Endodermal cell (in vitro differentiated cells): ENCODE measurements around the gene TEX264. TPM values are rescaled to one million over a fixed set of nuclear protein-coding genes. Genes with fewer than 3 reads are reported as not detected.

Source experiments
- DNase-seq: peaks from one replicate; pipeline ENCODE4 v3.0.0-alpha.2; 2017
- H3K27ac ChIP-seq: 2 replicates; pipeline ENCODE4 v1.5.1; 2013; ENCODE audit warnings: mild to moderate bottlenecking, low read depth, low read length, moderate library complexity
- H3K27me3 ChIP-seq: 2 replicates; pipeline ENCODE4 v1.6.1; 2013; ENCODE audit warnings: mild to moderate bottlenecking, low read length, moderate library complexity; ENCODE audit not compliant: insufficient read depth, control insufficient read depth, poor library complexity, severe bottlenecking
- H3K36me3 ChIP-seq: 2 replicates; pipeline ENCODE4 v1.7.0; 2013; ENCODE audit warnings: mild to moderate bottlenecking, low read length, moderate library complexity; ENCODE audit not compliant: control insufficient read depth, insufficient read depth
- H3K4me1 ChIP-seq: one replicate; pipeline ENCODE4 v1.7.0; 2013; ENCODE audit warnings: low read length; ENCODE audit not compliant: control insufficient read depth, insufficient read depth
- H3K4me3 ChIP-seq: 2 replicates; pipeline ENCODE4 v1.5.1; 2013; ENCODE audit warnings: mild to moderate bottlenecking, low read length, moderate library complexity
- H3K9ac ChIP-seq: 2 replicates; pipeline ENCODE4 v1.6.1; 2013; ENCODE audit warnings: mild to moderate bottlenecking, low read length, moderate library complexity; ENCODE audit not compliant: poor library complexity, severe bottlenecking; ENCODE audit errors: extremely low read depth
- H3K9me3 ChIP-seq: 2 replicates; pipeline ENCODE4 v1.6.1; 2013; ENCODE audit warnings: mild to moderate bottlenecking, low read length, moderate library complexity; ENCODE audit not compliant: control insufficient read depth
- H3K27ac Mint-ChIP-seq: 2 replicates; pipeline ENCODE4 v1.8.0; 2020; ENCODE audit warnings: mixed read lengths
- H3K27me3 Mint-ChIP-seq: 2 replicates; pipeline ENCODE4 v1.8.0; 2021; ENCODE audit warnings: mild to moderate bottlenecking, mixed read lengths; ENCODE audit not compliant: insufficient read depth
- H3K36me3 Mint-ChIP-seq: 2 replicates; pipeline ENCODE4 v1.8.0; 2020; ENCODE audit warnings: low read depth, mixed read lengths
- H3K4me1 Mint-ChIP-seq: 2 replicates; pipeline ENCODE4 v1.8.0; 2020; ENCODE audit warnings: mixed read lengths
- H3K4me3 Mint-ChIP-seq: 2 replicates; pipeline ENCODE4 v1.8.0; 2020; ENCODE audit warnings: mild to moderate bottlenecking, moderate library complexity, mixed read lengths
- H3K9me3 Mint-ChIP-seq: 2 replicates; pipeline ENCODE4 v1.8.0; 2020; ENCODE audit warnings: mild to moderate bottlenecking, mixed read lengths
- CTCF ChIP-seq: fragments of 200-600 bp; sonication (generic); conservative IDR thresholded peaks from 2 replicates; pipeline ENCODE4 v1.5.0; 2021; ENCODE audit warnings: antibody characterized with exemption, mild to moderate bottlenecking
- WGBS, 2 experiments: methylation state at CpG; one replicate each; pipeline versions ENCODE4 v1.1.5 to v1.1.7; 2013; ENCODE audit warnings: missing lambda C conversion rate in 2 of 2, mixed read lengths in 1 of 2; ENCODE audit not compliant: insufficient coverage in 1 of 2, insufficient read length in 1 of 2; 5-methylcytosine and 5-hydroxymethylcytosine counted together
- total RNA-seq, 2 donors: library from RNA; stranded (reverse); fragmentation: NEBNext Ultra II Directional in 1 of 2; extraction: Animal tissue kit (Norgen Biotek cat#: 25700) in 1 of 2; gene quantifications; 2 replicates in 1 of 2; 3 replicates in 1 of 2; pipeline ENCODE4 v1.2.1, GENCODE V29; 2021

TEX264 gene
- total RNA-seq, 2 donors from 2014 or later: 21.1 to 24.9 TPM

DNA sequence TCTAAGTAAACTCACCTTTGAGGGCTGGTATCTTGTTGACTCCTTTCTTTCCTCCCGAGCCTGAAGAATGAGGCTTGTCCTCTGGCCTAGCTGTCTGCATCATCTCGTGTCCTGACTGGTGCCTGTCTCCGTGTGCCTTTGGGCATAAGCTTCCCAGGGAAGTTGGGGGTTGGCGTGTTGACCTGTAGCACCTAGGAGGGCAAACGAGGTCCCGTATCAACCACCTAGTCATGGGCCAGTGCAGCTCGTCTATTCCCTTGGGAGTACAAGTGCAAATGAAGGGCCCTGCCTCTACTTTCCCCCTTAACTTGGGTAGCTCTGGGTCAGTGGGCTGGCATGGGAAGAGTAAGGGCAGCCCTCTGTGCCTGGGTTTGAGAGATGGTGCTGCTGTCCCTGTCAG, 8.7 kb downstream of the TEX264 start:
- no peaks in the 10 kb centered on the region for H3K27me3 Mint-ChIP-seq
- 95 to 96% methylated on average over 3 to 7 of the region's 7 CpGs for WGBS, 2 experiments
- Histone ChIP-seq H3K27ac (no peak overlapping the region), H3K4me3 (no peak overlapping the region), H3K9ac (no peak overlapping the region), H3K9me3 (no peaks in the 10 kb centered on the region), H3K36me3 (peaks cover 13% of the 10 kb centered on the region), H3K4me1 (no peaks in the 10 kb centered on the region), H3K27me3 (no peaks in the 10 kb centered on the region)
- no peak for TF ChIP-seq CTCF
- peak overlapping the region; percentile 61 for H3K27ac Mint-ChIP-seq
- H3K9me3 Mint-ChIP-seq: no peaks in the 10 kb centered on the region
- no peak overlapping the region for H3K4me3 Mint-ChIP-seq
- peaks cover 9% of the 10 kb centered on the region for H3K36me3 Mint-ChIP-seq
- peaks cover 11% of the 10 kb centered on the region for H3K4me1 Mint-ChIP-seq
- no peak for DNase-seq

DNA sequence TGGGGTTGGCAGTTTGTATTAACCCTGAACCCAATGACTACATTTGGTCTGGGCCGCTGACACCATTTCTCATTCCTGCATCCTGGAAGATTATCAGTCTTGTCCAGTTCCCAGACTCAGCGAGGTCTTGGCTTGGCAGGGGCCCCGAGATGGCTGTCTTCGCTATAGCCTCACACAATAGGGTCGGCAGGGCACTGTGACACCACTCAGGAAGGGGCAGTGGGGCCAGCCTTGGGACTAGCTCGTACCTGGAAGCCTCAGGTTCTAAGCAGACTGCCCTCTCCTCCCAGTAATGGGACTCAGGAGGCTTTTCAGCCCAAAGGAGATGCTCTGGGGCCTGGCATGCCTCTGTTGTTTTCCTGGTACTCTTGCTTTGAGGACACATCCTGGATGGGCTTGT, 9.1 kb downstream of the TEX264 start:
- 92 to 93% methylated on average over 6 of the region's 6 CpGs for WGBS, 2 experiments
- peaks cover 11% of the 10 kb centered on the region for H3K4me1 Mint-ChIP-seq
- no peaks in the 10 kb centered on the region for H3K9me3 Mint-ChIP-seq
- H3K4me3 Mint-ChIP-seq: no peak overlapping the region
- H3K36me3 Mint-ChIP-seq: peaks cover 11% of the 10 kb centered on the region
- H3K27me3 Mint-ChIP-seq: no peaks in the 10 kb centered on the region
- H3K4me1 ChIP-seq: no peaks in the 10 kb centered on the region
- DNase-seq: no peak
- H3K36me3 ChIP-seq: peaks cover 17% of the 10 kb centered on the region
- H3K9me3 ChIP-seq: no peaks in the 10 kb centered on the region
- TF ChIP-seq CTCF: no peak
- H3K9ac ChIP-seq: no peak overlapping the region
- no peak overlapping the region for H3K4me3 ChIP-seq
- H3K27ac Mint-ChIP-seq: peak overlapping the region; percentile 33
- H3K27me3 ChIP-seq: no peaks in the 10 kb centered on the region
- H3K27ac ChIP-seq: no peak overlapping the region

GRCh38 chr3:51680663-51681230, 9.7 kb downstream of the TEX264 start:
- Mint-ChIP-seq H3K36me3 (peaks cover 13% of the 10 kb centered on the region), H3K4me3 (no peak overlapping the region), H3K27ac (peak overlapping the region; percentile 33), H3K4me1 (peaks cover 11% of the 10 kb centered on the region), H3K27me3 (no peaks in the 10 kb centered on the region), H3K9me3 (no peaks in the 10 kb centered on the region)
- no peak for TF ChIP-seq CTCF
- H3K9ac ChIP-seq: no peak overlapping the region
- no peaks in the 10 kb centered on the region for H3K27me3 ChIP-seq
- H3K4me3 ChIP-seq: no peak overlapping the region
- DNase-seq: no peak
- no peaks in the 10 kb centered on the region for H3K9me3 ChIP-seq
- 86 to 94% methylated on average over 1 to 2 of the region's 2 CpGs for WGBS, 2 experiments
- H3K27ac ChIP-seq: no peak overlapping the region
- H3K4me1 ChIP-seq: no peaks in the 10 kb centered on the region
- H3K36me3 ChIP-seq: peaks cover 21% of the 10 kb centered on the region
